NCI-H1092 treated with DMSO at 0.1 percent for 48 hours (cell line): Measurements from ENCODE around the gene EHBP1L1.
A peak's percentile ranks its signal among the peaks of the same experiment; 100 is the strongest.

Experiments used
- DNase-seq: peaks from one replicate; lab custom pipeline; 2025; lab: John Stamatoyannopoulos, UW

EHBP1L1 gene

GRCh38 chr11:65577756-65578109 is 1.9 kb downstream of the EHBP1L1 start:
- DNase-seq: no peak

- no peak for DNase-seq
These were observed 2.3 kb downstream of the EHBP1L1 start for GRCh38 chr11:65578134-65578533.

- no peak for DNase-seq
These were observed 2.8 kb downstream of the EHBP1L1 start for GRCh38 chr11:65578667-65579066.

- DNase-seq: no peak
These were observed 3.4 kb downstream of the EHBP1L1 start for GRCh38 chr11:65579291-65579690.

GRCh38 chr11:65580031-65580692 is 4.3 kb downstream of the EHBP1L1 start:
- no peak for DNase-seq

GRCh38 chr11:65580756-65581155 is 4.9 kb downstream of the EHBP1L1 start:
- no peak for DNase-seq

GRCh38 chr11:65581928-65582327 is 6.1 kb downstream of the EHBP1L1 start:
- no peak for DNase-seq

GRCh38 chr11:65583589-65583988 is 7.7 kb downstream of the EHBP1L1 start:
- DNase-seq: no peak

- DNase-seq: no peak
These were observed 8.3 kb downstream of the EHBP1L1 start for GRCh38 chr11:65584106-65584505.

- no peak for DNase-seq
These were observed 8.9 kb downstream of the EHBP1L1 start for GRCh38 chr11:65584723-65585171.

- DNase-seq: no peak
These were observed 9.8 kb downstream of the EHBP1L1 start for GRCh38 chr11:65585396-65586246.

GRCh38 chr11:65586247-65586630 is 10.4 kb downstream of the EHBP1L1 start:
- no peak for DNase-seq

GRCh38 chr11:65586676-65587075 is 10.8 kb downstream of the EHBP1L1 start:
- no peak for DNase-seq

GRCh38 chr11:65588199-65589054 is 12.6 kb downstream of the EHBP1L1 start:
- DNase-seq: peak; percentile 21

- no peak for DNase-seq
These were observed 13.8 kb downstream of the EHBP1L1 start for GRCh38 chr11:65589444-65590239.

- DNase-seq: peak; percentile 7
These were observed 14.4 kb downstream of the EHBP1L1 start for GRCh38 chr11:65590240-65590738.

GRCh38 chr11:65591939-65592857 is 16.3 kb downstream of the EHBP1L1 start:
- DNase-seq: no peak

GRCh38 chr11:65592858-65593517 is 17.1 kb downstream of the EHBP1L1 start:
- DNase-seq: no peak

GRCh38 chr11:65593518-65594414 is 17.9 kb downstream of the EHBP1L1 start:
- peak; percentile 3 for DNase-seq
